Vagina (tissue), 2 donors: Measurements from ENCODE around the gene PDHX. TPM values are rescaled to one million over a fixed set of nuclear protein-coding genes. Genes with fewer than 3 reads are reported as not detected.

ENCODE experiments used
- DNase-seq, 2 donors: peaks; one replicate each; pipeline ENCODE4 v3.0.0-alpha.2; 2017; ENCODE audit errors: extremely low spot score in 2 of 2
- H3K27ac ChIP-seq: fragments of 200-600 bp; sonication (generic); one replicate; pipeline ENCODE4 v1.5.1; 2019
- H3K27me3 ChIP-seq: fragments of 200-600 bp; sonication (generic); one replicate; pipeline ENCODE4 v1.5.1; 2019
- H3K36me3 ChIP-seq, 2 donors: fragments of 200-600 bp; sonication (generic); one replicate each; pipeline ENCODE4 v1.5.1; 2017 to 2019
- H3K4me1 ChIP-seq: fragments of 200-600 bp; sonication (generic); one replicate; pipeline ENCODE4 v1.5.1; 2019
- H3K4me3 ChIP-seq, 2 donors: fragments of 200-600 bp; sonication (generic); 1 replicate in 1 of 2; 2 replicates in 1 of 2; pipeline ENCODE4 v1.5.1; 2016 to 2019
- H3K9me3 ChIP-seq: fragments of 200-600 bp; sonication (generic); one replicate; pipeline ENCODE4 v1.5.1; 2019
- CTCF ChIP-seq, 3 experiments: fragments of 450-650 bp in 2 of 3; fragments of 200-600 bp in 1 of 3; sonication (generic) in 1 of 3; IDR thresholded peaks; one replicate each; pipeline ENCODE4 v1.5.1; 2017 to 2019; ENCODE audit warnings: antibody characterized with exemption in 3 of 3, mild to moderate bottlenecking in 2 of 3, moderate library complexity in 2 of 3
- POLR2A ChIP-seq, 2 donors: fragments of 450-650 bp; IDR thresholded peaks; one replicate each; pipeline ENCODE4 v1.6.1; 2017; ENCODE audit warnings: antibody characterized with exemption in 2 of 2, mild to moderate bottlenecking in 2 of 2, moderate library complexity in 2 of 2
- POLR2AphosphoS5 ChIP-seq, 2 donors: sonication (generic); formaldehyde crosslinking; IDR thresholded peaks; one replicate each; pipeline ENCODE4 v1.9.0; 2017; ENCODE audit warnings: antibody characterized with exemption in 2 of 2, mild to moderate bottlenecking in 2 of 2, low read depth in 1 of 2; ENCODE audit not compliant: insufficient read depth in 1 of 2
- intact Hi-C: fragments of 100-400 bp; cut with DNase I; formaldehyde crosslinking; loops from one replicate; pipeline ENCODE4 v1.15.1; 2023
- total RNA-seq: library from RNA; depleted of rRNA; stranded (reverse); fragments of >200 nt; gene quantifications from one replicate; pipeline ENCODE4 v1.2.3, GENCODE V29; 2016

Gene PDHX
- total RNA-seq, 1 donor from 2014 or later = 15.0 TPM

- no peak overlapping the region for H3K27ac ChIP-seq
- TF ChIP-seq POLR2AphosphoS5 (IDR thresholded peaks at IDR 0.05; ENCODE audit: insufficient read depth in 1 of 2, low read depth in 1 of 2) (no peak), CTCF (IDR thresholded peaks at IDR 0.05) (no peak), POLR2A (IDR thresholded peaks at IDR 0.05) (no peak)
- H3K27me3 ChIP-seq = no peaks in the 10 kb centered on the region
- no peak for DNase-seq
- peaks cover 14% of the 10 kb centered on the region for H3K9me3 ChIP-seq
- intact Hi-C loops = loop anchor here (10.0 kb wide), 1 partner anchor 314 kb away; no protein-coding TSS in a partner anchor
- H3K4me1 ChIP-seq = no peaks in the 10 kb centered on the region
- no peaks in the 10 kb centered on the region for H3K36me3 ChIP-seq
- H3K4me3 ChIP-seq = no peak overlapping the region
Observed at GRCh38 chr11:34898474-34898873, 17.9 kb upstream of the PDHX start.

GRCh38 chr11:34899633-34900016 is 16.8 kb upstream of the PDHX start:
- TF ChIP-seq POLR2AphosphoS5 (IDR thresholded peaks at IDR 0.05; ENCODE audit: insufficient read depth in 1 of 2, low read depth in 1 of 2) = no peak
- no peak for TF ChIP-seq POLR2A (IDR thresholded peaks at IDR 0.05)
- H3K27ac ChIP-seq = no peak overlapping the region
- intact Hi-C loops = loop anchor here (10.0 kb wide), 1 partner anchor 315 kb away; no protein-coding TSS in a partner anchor

GRCh38 chr11:34904421-34904955 is 11.9 kb upstream of the PDHX start:
- no peak for TF ChIP-seq POLR2AphosphoS5 (IDR thresholded peaks at IDR 0.05; ENCODE audit: insufficient read depth in 1 of 2, low read depth in 1 of 2)
- TF ChIP-seq CTCF (IDR thresholded peaks at IDR 0.05) = no peak
- TF ChIP-seq POLR2A (IDR thresholded peaks at IDR 0.05) = no peak
- no peak for DNase-seq
- Histone ChIP-seq H3K36me3 (no peaks in the 10 kb centered on the region), H3K4me1 (no peaks in the 10 kb centered on the region), H3K27ac (no peak overlapping the region), H3K4me3 (no peak overlapping the region), H3K9me3 (peaks cover 11% of the 10 kb centered on the region), H3K27me3 (no peaks in the 10 kb centered on the region)
- intact Hi-C loops = no loop called here

More at GRCh38 chr11:34899633-34900016, 16.8 kb upstream of the PDHX start:
- Histone ChIP-seq H3K36me3 (no peaks in the 10 kb centered on the region), H3K4me1 (no peaks in the 10 kb centered on the region), H3K27me3 (no peaks in the 10 kb centered on the region), H3K9me3 (peaks cover 14% of the 10 kb centered on the region), H3K4me3 (no peak overlapping the region)
- DNase-seq = no peak

- no peaks in the 10 kb centered on the region for H3K27me3 ChIP-seq
- TF ChIP-seq POLR2AphosphoS5 (IDR thresholded peaks at IDR 0.05; ENCODE audit: insufficient read depth in 1 of 2, low read depth in 1 of 2) (no peak), CTCF (IDR thresholded peaks at IDR 0.05) (no peak), POLR2A (IDR thresholded peaks at IDR 0.05) (no peak)
- no peaks in the 10 kb centered on the region for H3K36me3 ChIP-seq
- no peaks in the 10 kb centered on the region for H3K4me1 ChIP-seq
- intact Hi-C loops = no loop called here
- no peak overlapping the region for H3K27ac ChIP-seq
- no peaks in the 10 kb centered on the region for H3K9me3 ChIP-seq
- no peak overlapping the region for H3K4me3 ChIP-seq
- DNase-seq = no peak
Observed at GRCh38 chr11:34905666-34906065, 10.8 kb upstream of the PDHX start.

GRCh38 chr11:34907934-34908593 is 8.4 kb upstream of the PDHX start:
- H3K27ac ChIP-seq = no peak overlapping the region
- DNase-seq = no peak
- intact Hi-C loops = no loop called here
- H3K9me3 ChIP-seq = no peaks in the 10 kb centered on the region
- H3K4me1 ChIP-seq = no peaks in the 10 kb centered on the region
- TF ChIP-seq POLR2AphosphoS5 (IDR thresholded peaks at IDR 0.05; ENCODE audit: insufficient read depth in 1 of 2, low read depth in 1 of 2) = no peak
- TF ChIP-seq CTCF (IDR thresholded peaks at IDR 0.05) = no peak
- no peak for TF ChIP-seq POLR2A (IDR thresholded peaks at IDR 0.05)
- H3K27me3 ChIP-seq = no peaks in the 10 kb centered on the region
- no peaks in the 10 kb centered on the region for H3K36me3 ChIP-seq
- no peak overlapping the region for H3K4me3 ChIP-seq
